GM19099 (cell line): Measurements from ENCODE around the gene GRM4.

ENCODE experiments used
- POLR2A ChIP-seq: IDR thresholded peaks from 3 replicates; pipeline ENCODE4 v1.6.1; 2011; ENCODE audit warnings: low read depth; ENCODE audit not compliant: insufficient read length; ENCODE audit errors: extremely low read depth

GRM4 gene

DNA sequence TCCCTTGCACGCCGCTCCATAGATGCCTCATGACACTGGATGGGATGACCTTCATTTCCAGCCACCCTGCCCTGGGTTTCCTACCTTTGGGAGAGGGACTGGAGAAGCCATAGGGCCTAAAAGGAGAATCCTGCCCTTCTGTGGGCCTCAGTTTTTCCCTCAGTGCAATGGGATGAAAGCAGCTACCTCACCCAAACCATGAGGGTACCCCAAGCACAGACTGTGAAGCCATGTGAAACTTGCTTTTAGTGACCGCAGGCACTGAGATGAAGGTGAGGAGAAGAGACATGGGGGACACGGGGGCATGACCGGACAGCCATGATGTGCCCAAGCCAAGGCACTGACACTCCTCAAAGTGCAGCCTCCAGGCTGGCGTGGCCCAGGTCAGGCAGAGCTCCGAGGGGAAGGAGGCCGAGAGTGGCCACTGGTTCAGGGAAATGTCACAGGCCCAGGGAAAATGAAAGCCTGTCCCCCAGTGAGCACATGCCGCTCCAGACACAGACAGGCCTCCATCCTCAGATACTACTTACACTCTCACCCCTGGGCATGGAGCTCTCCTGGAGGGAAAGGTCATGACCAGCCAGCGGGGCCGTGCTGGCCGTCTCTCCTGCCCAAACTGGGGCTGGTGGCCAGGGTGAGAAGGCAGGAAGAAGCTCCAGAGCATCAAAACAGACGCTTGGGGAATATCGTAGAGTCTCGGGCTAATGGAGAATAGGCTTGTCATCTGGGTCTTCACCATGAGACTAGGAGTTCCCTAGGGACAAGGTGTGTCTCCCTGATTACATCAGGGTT is 116.2 kb downstream of the GRM4 start:
- no peak for TF ChIP-seq POLR2A

- TF ChIP-seq POLR2A = no peak
Measured at GRCh38 chr6:34028691-34029360, 117.1 kb downstream of the GRM4 start.

DNA sequence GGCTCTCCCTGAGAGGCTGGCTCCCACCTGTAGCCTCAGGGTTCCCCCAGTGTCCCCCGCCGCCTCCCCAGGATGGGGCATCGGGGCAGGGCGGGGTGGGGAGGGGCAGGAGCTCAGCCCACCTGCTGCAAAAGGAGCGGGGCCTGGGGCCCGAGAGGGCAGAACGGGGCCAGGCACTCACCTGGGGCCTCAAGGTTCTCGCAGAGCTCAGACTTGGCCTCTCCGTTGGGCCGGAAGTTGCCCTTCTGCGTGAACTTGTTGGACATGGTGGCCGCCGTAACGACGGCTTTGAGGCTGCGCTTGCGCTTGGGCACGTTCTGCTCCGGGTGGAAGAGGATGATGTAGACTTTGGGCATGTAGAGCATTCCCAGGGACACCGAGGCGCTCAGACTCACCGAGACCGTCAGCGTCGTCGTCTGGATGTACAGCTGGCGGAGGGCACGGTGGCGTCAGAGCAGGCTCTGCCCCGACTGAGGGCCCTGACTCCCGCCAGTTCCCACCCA is 117.9 kb downstream of the GRM4 start:
- TF ChIP-seq POLR2A = no peak

- no peak for TF ChIP-seq POLR2A
Measured at GRCh38 chr6:34027445-34027936, 118.4 kb downstream of the GRM4 start.

GRCh38 chr6:34025861-34026260 is 120.0 kb downstream of the GRM4 start:
- no peak for TF ChIP-seq POLR2A

DNA sequence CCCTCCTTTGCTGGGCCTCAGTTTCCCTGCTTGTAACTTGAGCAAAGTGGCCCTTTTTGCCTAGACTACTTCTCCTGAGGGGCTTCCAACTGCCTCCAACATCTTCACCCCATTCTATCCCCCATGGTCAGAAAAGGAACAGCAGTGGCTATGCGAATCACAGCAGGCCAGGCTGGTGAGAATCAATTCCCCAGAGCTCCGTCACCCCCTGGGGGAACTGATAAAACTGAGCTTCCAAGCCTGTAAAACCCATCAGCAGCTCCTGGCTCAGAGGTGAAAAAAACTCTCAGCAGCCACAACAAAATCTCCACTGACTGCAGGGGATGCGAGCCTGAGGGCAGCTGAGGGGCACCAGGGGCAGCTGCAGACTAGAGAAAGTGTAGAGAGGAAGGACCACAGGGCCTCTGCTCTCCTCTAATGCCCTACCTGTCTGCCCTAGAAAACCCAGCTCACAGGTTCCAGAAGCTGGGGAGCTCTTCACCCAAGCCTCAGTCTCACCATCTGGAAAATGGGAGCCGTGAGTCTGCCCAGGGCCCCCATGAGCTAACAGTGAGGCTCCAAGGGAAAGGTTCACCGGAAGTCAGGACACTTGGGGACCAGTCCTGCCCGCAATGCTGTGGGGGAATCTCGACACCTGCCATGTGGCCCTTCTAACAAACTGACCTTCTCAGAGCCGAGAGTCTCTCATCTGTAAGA is 120.6 kb downstream of the GRM4 start:
- no peak for TF ChIP-seq POLR2A

GRCh38 chr6:34022873-34023255 is 123.0 kb downstream of the GRM4 start:
- no peak for TF ChIP-seq POLR2A

GRCh38 chr6:34022250-34022872 is 123.5 kb downstream of the GRM4 start:
- TF ChIP-seq POLR2A = no peak

DNA sequence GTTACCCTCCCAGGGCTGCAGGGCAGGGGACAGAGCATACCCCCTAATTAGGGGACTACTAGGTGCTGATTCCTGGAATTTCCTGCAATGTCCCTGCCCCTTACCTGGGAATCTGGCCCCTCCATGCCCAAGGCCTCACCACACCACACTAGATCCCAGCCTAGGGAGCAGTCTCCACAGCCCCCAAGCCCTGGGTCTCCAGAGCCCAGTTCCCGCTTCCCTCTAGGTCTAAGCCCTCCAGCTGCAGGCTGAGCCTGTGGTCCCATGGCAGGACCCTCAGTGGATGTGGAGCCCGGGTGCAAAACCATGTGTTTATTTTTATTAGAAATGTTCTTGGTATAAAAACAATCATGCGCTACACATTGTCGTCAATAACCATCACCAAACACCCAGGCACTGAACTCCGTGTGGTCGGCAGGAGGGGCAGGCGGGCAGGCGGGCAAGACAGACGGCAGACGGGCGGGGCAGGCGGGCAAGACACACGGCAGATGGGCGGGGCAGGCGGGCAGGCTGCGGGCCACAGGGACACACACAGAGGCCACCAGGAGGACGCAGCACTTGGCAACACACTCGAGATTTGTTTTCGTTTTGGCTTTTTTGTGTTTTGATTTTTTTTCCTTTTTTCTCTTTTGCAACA is 124.2 kb downstream of the GRM4 start:
- TF ChIP-seq POLR2A = no peak

GRCh38 chr6:34020807-34021553 is 124.9 kb downstream of the GRM4 start:
- TF ChIP-seq POLR2A = no peak

- no peak for TF ChIP-seq POLR2A
Measured at GRCh38 chr6:34020278-34020677, 125.6 kb downstream of the GRM4 start.

- TF ChIP-seq POLR2A = no peak
Measured at GRCh38 chr6:34018961-34019606, 126.8 kb downstream of the GRM4 start.

DNA sequence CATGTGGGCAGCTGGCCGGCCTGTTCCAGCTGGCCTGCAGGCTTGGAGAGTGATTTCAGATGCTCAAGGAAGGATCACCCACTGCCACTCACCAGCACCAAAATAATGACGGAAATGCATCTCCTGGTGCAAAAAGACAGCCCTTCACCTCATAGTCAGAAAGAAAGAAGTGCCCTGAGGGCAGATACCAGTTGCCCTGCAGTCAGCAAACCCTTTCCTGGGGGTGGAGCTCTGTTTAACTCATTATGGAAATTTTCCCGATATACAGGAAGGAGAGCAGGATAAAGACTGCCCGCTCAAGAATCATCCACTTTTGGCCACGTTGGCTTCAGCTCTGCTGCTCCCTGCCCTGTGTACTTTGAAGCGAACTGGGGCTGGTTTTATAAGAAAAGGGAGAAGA is 127.9 kb downstream of the GRM4 start:
- no peak for TF ChIP-seq POLR2A
